ENCODE data around the gene ZBTB48.

The ZBTB48 gene

GRCh38 chr1:6614019-6614928 is 34.5 kb downstream of the ZBTB48 start:
- DNase-seq (ENCODE audit: low read depth) = peak; percentile 54

GRCh38 chr1:6614929-6615785 is 35.4 kb downstream of the ZBTB48 start:
- DNase-seq (ENCODE audit: low read depth) = no peak

GRCh38 chr1:6619045-6619444 is 39.3 kb downstream of the ZBTB48 start:
- no peak for DNase-seq (ENCODE audit: low read depth)

- no peak for DNase-seq (ENCODE audit: low read depth)
Measured at GRCh38 chr1:6621429-6622391, 41.9 kb downstream of the ZBTB48 start.

GRCh38 chr1:6622396-6623152 is 42.8 kb downstream of the ZBTB48 start:
- DNase-seq (ENCODE audit: low read depth) = no peak

- DNase-seq (ENCODE audit: low read depth) = no peak
Measured at GRCh38 chr1:6623269-6623965, 43.6 kb downstream of the ZBTB48 start.

GRCh38 chr1:6624710-6625583 is 45.2 kb downstream of the ZBTB48 start, which contains the start of gene THAP3:
Gene THAP3 (plus strand): TSS chr1:6624868. CDS start chr1:6625219, 351 bp downstream.
- DNase-seq (ENCODE audit: low read depth) = peak; percentile 59

- no peak for DNase-seq (ENCODE audit: low read depth)
Measured at GRCh38 chr1:6625584-6626149, 45.9 kb downstream of the ZBTB48 start.

- no peak for DNase-seq (ENCODE audit: low read depth)
Measured at GRCh38 chr1:6627031-6627430, 47.2 kb downstream of the ZBTB48 start.

- no peak for DNase-seq (ENCODE audit: low read depth)
Measured at GRCh38 chr1:6627841-6628545, 48.2 kb downstream of the ZBTB48 start.

GRCh38 chr1:6628971-6629479 is 49.2 kb downstream of the ZBTB48 start:
- DNase-seq (ENCODE audit: low read depth) = no peak

- DNase-seq (ENCODE audit: low read depth) = no peak
Measured at GRCh38 chr1:6630027-6630426, 50.2 kb downstream of the ZBTB48 start.

GRCh38 chr1:6631058-6631457 is 51.3 kb downstream of the ZBTB48 start:
- no peak for DNase-seq (ENCODE audit: low read depth)

- no peak for DNase-seq (ENCODE audit: low read depth)
Measured at GRCh38 chr1:6632588-6633514, 53.1 kb downstream of the ZBTB48 start.

- DNase-seq (ENCODE audit: low read depth) = no peak
Measured at GRCh38 chr1:6634371-6635052, 54.7 kb downstream of the ZBTB48 start.

- DNase-seq (ENCODE audit: low read depth) = no peak
Measured at GRCh38 chr1:6635161-6635909, 55.5 kb downstream of the ZBTB48 start.
